Trophoblast cell (in vitro differentiated cells and primary cell): ENCODE measurements around the gene SLC7A4.

Experiments
- DNase-seq, 2 donors: peaks; one replicate each; pipeline ENCODE4 v3.0.0-alpha.2; 2016
- H2AFZ ChIP-seq: 2 replicates; pipeline ENCODE4 v1.6.1; 2013; ENCODE audit warnings: low read length, moderate library complexity, mild to moderate bottlenecking; ENCODE audit not compliant: insufficient read depth, poor library complexity
- H2AK5ac ChIP-seq: 2 replicates; pipeline ENCODE4 v1.6.1; 2013; ENCODE audit warnings: mild to moderate bottlenecking, low read length
- H2BK120ac ChIP-seq: 2 replicates; pipeline ENCODE4 v1.6.1; 2013; ENCODE audit warnings: low read length, mild to moderate bottlenecking, moderate library complexity; ENCODE audit not compliant: insufficient read depth, poor library complexity
- H2BK12ac ChIP-seq: 2 replicates; pipeline ENCODE4 v1.6.1; 2013; ENCODE audit warnings: mild to moderate bottlenecking, low read length, moderate library complexity
- H2BK5ac ChIP-seq: 2 replicates; pipeline ENCODE4 v1.6.1; 2013; ENCODE audit warnings: low read length, low read depth, moderate library complexity, mild to moderate bottlenecking; ENCODE audit not compliant: poor library complexity
- H3K14ac ChIP-seq: 2 replicates; pipeline ENCODE4 v1.6.1; 2013; ENCODE audit warnings: mild to moderate bottlenecking, low read length
- H3K18ac ChIP-seq: 2 replicates; pipeline ENCODE4 v1.6.1; 2013; ENCODE audit warnings: mild to moderate bottlenecking, low read length
- H3K23ac ChIP-seq: 2 replicates; pipeline ENCODE4 v1.6.1; 2013; ENCODE audit warnings: low read length
- H3K27ac ChIP-seq: 2 replicates; pipeline ENCODE4 v1.5.1; 2013; ENCODE audit warnings: low read depth, mild to moderate bottlenecking, inconsistent platforms, low read length, moderate library complexity
- H3K27me3 ChIP-seq: 2 replicates; pipeline ENCODE4 v1.6.1; 2013; ENCODE audit warnings: inconsistent platforms, mild to moderate bottlenecking, low read length, moderate library complexity; ENCODE audit not compliant: insufficient read depth
- H3K36me3 ChIP-seq, 2 experiments: 1 replicate in 1 of 2; 2 replicates in 1 of 2; pipeline ENCODE4 v1.6.1; 2013; ENCODE audit warnings: low read length in 2 of 2, mild to moderate bottlenecking in 2 of 2, moderate library complexity in 1 of 2; ENCODE audit not compliant: insufficient read depth in 2 of 2, control insufficient read depth in 1 of 2
- H3K4ac ChIP-seq: 2 replicates; pipeline ENCODE4 v1.6.1; 2013; ENCODE audit warnings: low read depth, mild to moderate bottlenecking, low read length, moderate library complexity
- H3K4me1 ChIP-seq, 2 experiments: 1 replicate in 1 of 2; 2 replicates in 1 of 2; pipeline ENCODE4 v1.6.1; 2013; ENCODE audit warnings: low read length in 2 of 2, mild to moderate bottlenecking in 2 of 2, moderate library complexity in 1 of 2; ENCODE audit not compliant: insufficient read depth in 2 of 2, control insufficient read depth in 1 of 2
- H3K4me2 ChIP-seq: 2 replicates; pipeline ENCODE4 v1.6.1; 2013; ENCODE audit warnings: inconsistent platforms, mild to moderate bottlenecking, low read length, moderate library complexity
- H3K4me3 ChIP-seq: 2 replicates; pipeline ENCODE4 v1.5.1; 2013; ENCODE audit warnings: mild to moderate bottlenecking, low read depth, low read length, inconsistent platforms
- H3K79me1 ChIP-seq: one replicate; pipeline ENCODE4 v1.6.1; 2013; ENCODE audit warnings: low read length
- H3K79me2 ChIP-seq: 2 replicates; pipeline ENCODE4 v1.6.1; 2013; ENCODE audit warnings: low read length, mild to moderate bottlenecking; ENCODE audit not compliant: control insufficient read depth, insufficient read depth, poor library complexity
- H3K9ac ChIP-seq: 2 replicates; pipeline ENCODE4 v1.6.1; 2013; ENCODE audit warnings: mild to moderate bottlenecking, low read length
- H3K9me3 ChIP-seq: 2 replicates; pipeline ENCODE4 v1.6.1; 2013; ENCODE audit warnings: low read depth, mild to moderate bottlenecking, control low read depth, inconsistent platforms, low read length; ENCODE audit not compliant: insufficient read depth
- H4K12ac ChIP-seq: 2 replicates; pipeline ENCODE4 v1.6.1; 2013; ENCODE audit warnings: low read depth, mild to moderate bottlenecking, low read length, moderate library complexity
- H4K8ac ChIP-seq: 2 replicates; pipeline ENCODE4 v1.6.1; 2013; ENCODE audit warnings: low read depth, mild to moderate bottlenecking, low read length, moderate library complexity
- H4K91ac ChIP-seq: one replicate; pipeline ENCODE4 v1.6.1; 2013; ENCODE audit warnings: low read depth, mild to moderate bottlenecking, low read length, moderate library complexity
- WGBS: extraction: QIAGEN DNeasy Blood & Tissue Kit; methylation state at CpG from one replicate; pipeline ENCODE4 v1.1.7; 2013; ENCODE audit warnings: missing lambda C conversion rate; ENCODE audit not compliant: insufficient read length, insufficient coverage; ENCODE audit errors: extremely low coverage; 5-methylcytosine and 5-hydroxymethylcytosine counted together

The SLC7A4 gene

GRCh38 chr22:20996598-20997535 lies 35.5 kb downstream of the SLC7A4 start:
- no peak overlapping the region for H2BK120ac ChIP-seq
- H3K27me3 ChIP-seq = no peaks in the 10 kb centered on the region
- no peak overlapping the region for H4K12ac ChIP-seq
- H2AK5ac ChIP-seq = no peak overlapping the region
- H2BK12ac ChIP-seq = no peak overlapping the region
- no peak overlapping the region for H4K91ac ChIP-seq
- peaks cover 2% of the 10 kb centered on the region for H3K9me3 ChIP-seq
- H3K4me2 ChIP-seq = no peak overlapping the region
- H3K4me1 ChIP-seq = peaks cover 9 to 16% of the 10 kb centered on the region in 2 experiments
- H3K18ac ChIP-seq = no peak overlapping the region
- H3K4me3 ChIP-seq = no peak overlapping the region
- DNase-seq = no peak
- peaks cover 73 to 77% of the 10 kb centered on the region in 2 experiments for H3K36me3 ChIP-seq
- H4K8ac ChIP-seq = no peak overlapping the region
- no peak overlapping the region for H3K4ac ChIP-seq
- H2BK5ac ChIP-seq = no peak overlapping the region
- peaks cover 9% of the 10 kb centered on the region for H3K79me2 ChIP-seq
- no peak overlapping the region for H3K23ac ChIP-seq
- no peak overlapping the region for H3K14ac ChIP-seq
- no peak overlapping the region for H2AFZ ChIP-seq
- no CpG with 5 or more reads among the region's 27 CpGs for WGBS
- peaks cover 8% of the 10 kb centered on the region for H3K79me1 ChIP-seq
- H3K9ac ChIP-seq = no peak overlapping the region
- H3K27ac ChIP-seq = no peak overlapping the region

- Histone ChIP-seq H3K18ac (no peak overlapping the region), H2BK12ac (no peak overlapping the region), H2AFZ (no peak overlapping the region), H4K8ac (no peak overlapping the region), H2AK5ac (no peak overlapping the region), H3K9me3 (peaks cover 2% of the 10 kb centered on the region), H3K4ac (no peak overlapping the region), H3K9ac (no peak overlapping the region), H4K91ac (no peak overlapping the region), H3K27me3 (no peaks in the 10 kb centered on the region), H3K27ac (no peak overlapping the region), H3K4me1 (peaks cover 6 to 12% of the 10 kb centered on the region in 2 experiments), H3K79me2 (peaks cover 2% of the 10 kb centered on the region), H4K12ac (no peak overlapping the region), H3K79me1 (peaks cover under 1% of the 10 kb centered on the region), H2BK5ac (no peak overlapping the region), H3K36me3 (peaks cover 81 to 85% of the 10 kb centered on the region in 2 experiments), H3K14ac (no peak overlapping the region), H3K4me3 (no peak overlapping the region), H3K23ac (no peak overlapping the region), H3K4me2 (no peak overlapping the region), H2BK120ac (no peak overlapping the region)
- WGBS = no CpG with 5 or more reads among the region's 10 CpGs
- no peak for DNase-seq
These were observed 36.3 kb downstream of the SLC7A4 start for GRCh38 chr22:20996031-20996410.

GRCh38 chr22:20995329-20996030 lies 36.9 kb downstream of the SLC7A4 start:
- H3K4me2 ChIP-seq = no peak overlapping the region
- peaks cover 85 to 90% of the 10 kb centered on the region in 2 experiments for H3K36me3 ChIP-seq
- H2AFZ ChIP-seq = no peak overlapping the region
- H4K91ac ChIP-seq = no peak overlapping the region
- no peak overlapping the region for H3K23ac ChIP-seq
- no peak overlapping the region for H3K4ac ChIP-seq
- H3K4me1 ChIP-seq = peaks cover 2 to 6% of the 10 kb centered on the region in 2 experiments
- no peak overlapping the region for H3K27ac ChIP-seq
- no peak overlapping the region for H3K18ac ChIP-seq
- H2BK120ac ChIP-seq = no peak overlapping the region
- H4K12ac ChIP-seq = no peak overlapping the region
- WGBS = no CpG with 5 or more reads among the region's 23 CpGs
- peaks cover 2% of the 10 kb centered on the region for H3K9me3 ChIP-seq
- H3K79me2 ChIP-seq = no peaks in the 10 kb centered on the region
- no peak overlapping the region for H3K14ac ChIP-seq
- no peak overlapping the region for H4K8ac ChIP-seq
- no peak overlapping the region for H3K4me3 ChIP-seq
- no peaks in the 10 kb centered on the region for H3K27me3 ChIP-seq
- H2BK12ac ChIP-seq = no peak overlapping the region
- H2AK5ac ChIP-seq = no peak overlapping the region
- DNase-seq = no peak
- no peak overlapping the region for H3K9ac ChIP-seq
- no peaks in the 10 kb centered on the region for H3K79me1 ChIP-seq
- H2BK5ac ChIP-seq = no peak overlapping the region

GRCh38 chr22:20994902-20995241 lies 37.5 kb downstream of the SLC7A4 start:
- Histone ChIP-seq H4K8ac (no peak overlapping the region), H2BK5ac (no peak overlapping the region), H3K36me3 (peaks cover 80 to 88% of the 10 kb centered on the region in 2 experiments), H3K9ac (no peak overlapping the region), H3K23ac (no peak overlapping the region), H3K27me3 (no peaks in the 10 kb centered on the region), H3K79me2 (no peaks in the 10 kb centered on the region), H2BK120ac (no peak overlapping the region), H2AK5ac (no peak overlapping the region), H2BK12ac (no peak overlapping the region), H3K4ac (no peak overlapping the region), H3K4me1 (peaks cover 0 to under 1% of the 10 kb centered on the region in 2 experiments), H3K14ac (no peak overlapping the region), H3K18ac (no peak overlapping the region), H2AFZ (no peak overlapping the region), H4K91ac (no peak overlapping the region), H3K4me2 (no peak overlapping the region), H3K27ac (no peak overlapping the region), H3K9me3 (peaks cover 2% of the 10 kb centered on the region), H3K4me3 (no peak overlapping the region), H3K79me1 (no peaks in the 10 kb centered on the region), H4K12ac (no peak overlapping the region)
- no CpG with 5 or more reads among the region's 10 CpGs for WGBS
- no peak for DNase-seq
